ENCODE measurements around the gene VAT1L.

Gene VAT1L

DNA sequence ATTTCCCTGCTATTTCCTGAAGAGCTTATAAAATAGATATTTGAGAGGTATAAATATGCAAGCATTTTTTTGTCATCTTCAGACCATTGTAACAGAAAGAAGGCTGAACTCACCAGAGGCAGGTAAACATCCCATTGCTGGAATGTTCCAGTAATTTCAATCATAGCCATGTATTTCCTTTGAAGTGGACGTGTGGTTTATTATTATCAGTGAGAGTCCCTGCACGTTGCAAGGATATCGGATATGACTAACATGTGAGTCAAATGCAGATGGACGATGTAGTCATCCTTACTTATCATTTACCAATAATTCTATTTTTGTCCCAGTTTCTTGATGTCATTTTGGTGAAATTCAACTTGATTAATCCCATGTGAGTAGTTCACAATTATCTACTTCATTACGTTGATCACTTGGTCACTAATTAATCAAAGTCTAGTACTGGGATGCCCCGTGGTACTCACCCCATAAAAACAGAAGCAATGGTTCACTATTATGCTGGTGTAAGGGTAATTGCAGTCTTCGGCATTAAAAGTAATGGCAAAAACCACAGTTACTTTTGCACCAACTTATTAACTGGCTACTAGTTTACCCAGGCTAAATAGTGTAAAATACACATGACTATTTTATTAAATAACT is 89.5 kb downstream of the VAT1L start:
- TF ChIP-seq GATA1 (IDR thresholded peaks at IDR 0.05; ENCODE audit: low read depth, low read length) (no peak), POLR2A (IDR thresholded peaks at IDR 0.05; ENCODE audit: low read length) (no peak)
- DNase-seq = no peak

DNA sequence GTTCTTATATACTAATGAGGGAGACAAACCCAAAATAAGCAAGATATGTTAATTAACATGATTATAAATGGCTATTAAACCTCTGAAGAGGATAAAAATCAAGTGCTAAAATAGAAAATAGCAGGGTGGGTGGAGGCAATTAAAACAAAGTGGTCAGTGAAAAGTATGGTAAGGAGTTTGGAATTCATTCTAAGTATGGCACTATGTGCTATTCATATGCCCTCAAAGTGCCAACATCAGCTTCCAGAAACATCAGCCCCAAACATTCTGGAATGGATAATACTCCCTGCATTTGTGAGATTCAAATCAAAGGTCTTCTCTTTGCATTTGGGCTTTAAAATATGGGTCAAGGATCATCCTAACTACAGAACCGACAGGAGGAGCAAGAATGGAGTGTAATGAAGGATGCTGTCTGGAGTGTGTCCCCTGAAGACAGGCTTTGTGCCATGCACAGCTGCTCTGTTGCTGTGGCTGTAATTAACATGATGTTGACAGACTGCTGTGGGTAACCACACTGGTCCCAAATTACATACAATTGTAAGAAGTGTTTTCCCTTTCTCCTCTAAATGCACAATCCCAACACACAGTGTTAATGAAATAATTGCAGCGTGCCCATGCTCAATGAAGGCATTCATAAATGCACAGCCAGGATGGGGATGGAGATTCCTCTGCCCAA is 93.1 kb downstream of the VAT1L start:
- no peak for DNase-seq
- TF ChIP-seq POLR2A (IDR thresholded peaks at IDR 0.05; ENCODE audit: low read length) (no peak), GATA1 (IDR thresholded peaks at IDR 0.05; ENCODE audit: low read depth, low read length) (no peak)

DNA sequence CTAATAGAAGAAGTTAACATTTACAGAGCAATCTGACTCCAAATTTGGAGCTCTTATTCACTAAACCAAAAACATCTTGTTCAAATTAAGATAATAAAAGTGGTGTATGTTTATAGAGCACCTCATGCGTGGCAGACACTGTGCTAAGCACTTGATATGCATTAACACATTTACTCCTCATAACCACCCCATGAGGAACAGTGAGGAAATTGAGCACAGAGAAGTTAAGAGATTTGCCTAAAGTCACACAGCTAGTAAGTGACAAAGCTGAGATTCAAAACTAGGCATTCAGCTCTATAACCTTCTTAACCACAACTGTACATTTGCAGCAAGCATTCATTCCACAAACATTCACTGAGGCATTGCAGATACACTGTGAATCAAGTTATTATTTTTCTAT is 94.0 kb downstream of the VAT1L start:
- no peak for TF ChIP-seq POLR2A (IDR thresholded peaks at IDR 0.05; ENCODE audit: low read length)
- no peak for TF ChIP-seq GATA1 (IDR thresholded peaks at IDR 0.05; ENCODE audit: low read depth, low read length)
- no peak for DNase-seq

DNA sequence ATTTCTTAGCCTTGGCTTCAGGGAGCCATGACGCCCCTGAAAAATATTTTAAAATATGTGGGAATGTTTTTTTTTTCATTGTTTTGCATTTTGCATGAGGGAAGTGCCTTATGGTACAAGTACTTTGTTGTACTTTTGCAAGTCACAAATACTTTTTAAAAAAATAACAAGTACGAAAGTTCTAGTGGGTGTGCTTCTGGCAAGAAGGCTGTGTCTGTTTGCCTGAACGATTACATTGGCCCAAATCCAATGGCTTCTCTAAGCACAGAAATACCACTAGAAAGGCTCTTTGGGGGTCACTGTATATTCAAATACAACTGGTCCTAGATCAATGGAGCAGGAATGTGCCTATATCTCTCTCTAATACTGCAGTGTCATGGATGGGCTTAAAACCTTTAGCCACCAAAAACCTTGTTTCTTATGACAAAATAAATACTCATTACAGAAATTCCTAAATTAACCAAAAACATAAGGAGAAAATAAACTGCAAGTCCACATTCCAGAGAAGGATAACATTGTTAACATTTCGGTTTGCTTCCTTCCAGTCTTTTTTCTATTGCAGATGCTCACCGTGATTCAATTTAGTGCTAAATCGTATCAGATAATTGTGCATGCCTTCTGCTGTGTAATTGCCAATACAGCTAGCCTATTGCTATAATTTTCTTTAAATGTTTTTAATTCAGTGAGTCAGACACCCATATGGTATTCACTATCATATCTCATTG is 97.4 kb downstream of the VAT1L start:
- DNase-seq = no peak
- TF ChIP-seq GATA1 (IDR thresholded peaks at IDR 0.05; ENCODE audit: low read depth, low read length) (no peak), POLR2A (IDR thresholded peaks at IDR 0.05; ENCODE audit: low read length) (no peak)

DNA sequence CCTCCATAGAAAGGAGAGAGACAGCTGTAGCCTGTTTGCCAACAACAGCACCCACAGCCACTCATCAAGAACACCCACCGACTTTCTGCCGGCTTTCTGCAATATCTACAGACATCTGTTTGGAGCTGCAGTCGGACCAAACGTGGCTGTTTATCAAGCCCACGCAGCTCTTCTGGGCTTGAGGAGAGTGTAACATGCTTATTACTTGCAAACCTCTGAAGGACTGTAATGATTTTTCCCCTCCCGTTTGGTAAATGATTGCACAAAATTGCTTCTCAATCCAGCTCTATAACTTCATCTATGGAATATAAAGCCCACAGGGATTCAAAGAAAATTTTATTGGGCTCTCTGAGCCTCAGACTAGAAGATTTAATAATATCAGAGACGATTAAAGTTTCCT is 100.5 kb downstream of the VAT1L start:
- no peak for TF ChIP-seq POLR2A (IDR thresholded peaks at IDR 0.05; ENCODE audit: low read length)
- no peak for TF ChIP-seq GATA1 (IDR thresholded peaks at IDR 0.05; ENCODE audit: low read depth, low read length)
- DNase-seq = no peak

DNA sequence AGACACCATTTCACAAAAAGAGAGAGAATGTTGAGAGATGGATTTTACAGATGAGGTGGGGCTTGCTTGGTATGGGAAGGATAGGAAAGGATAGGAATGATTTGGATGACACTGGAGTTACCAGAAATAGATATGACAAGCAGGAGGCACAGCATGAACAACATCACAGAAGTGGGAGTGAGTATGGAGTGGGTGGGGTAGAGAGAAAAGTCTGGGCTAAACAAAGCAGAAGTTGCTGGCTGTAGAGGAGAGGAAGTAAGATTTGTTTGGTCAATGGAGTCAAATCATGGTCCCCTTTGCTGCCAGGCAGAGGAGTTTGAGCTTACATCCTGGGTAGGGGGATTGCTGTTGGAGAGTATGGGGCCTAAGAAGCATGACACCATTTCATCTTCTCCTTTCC is 101.7 kb downstream of the VAT1L start:
- TF ChIP-seq GATA1 (IDR thresholded peaks at IDR 0.05; ENCODE audit: low read depth, low read length) (no peak), POLR2A (IDR thresholded peaks at IDR 0.05; ENCODE audit: low read length) (no peak)

DNA sequence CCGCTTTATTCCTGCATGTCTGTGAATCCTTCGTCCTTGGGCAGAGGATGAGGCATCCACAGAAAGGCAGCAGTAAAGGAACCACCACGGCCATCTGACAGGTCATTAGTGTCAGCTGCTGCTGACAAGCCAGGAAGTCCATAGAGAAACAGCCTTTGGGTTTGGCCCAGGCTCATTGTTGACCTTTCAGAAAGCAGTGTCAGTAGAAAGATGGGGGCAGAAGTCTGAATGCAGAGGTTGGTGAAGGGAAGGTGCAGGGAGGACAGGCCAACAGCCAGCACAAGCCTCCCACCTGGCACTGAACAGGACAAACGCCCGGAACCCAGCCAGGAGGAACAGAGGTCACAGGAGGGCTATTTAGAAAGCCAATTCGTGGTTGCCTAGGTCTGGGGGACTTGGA is 105.8 kb downstream of the VAT1L start:
- no peak for DNase-seq
- no peak for TF ChIP-seq POLR2A (IDR thresholded peaks at IDR 0.05; ENCODE audit: low read length)
- no peak for TF ChIP-seq GATA1 (IDR thresholded peaks at IDR 0.05; ENCODE audit: low read depth, low read length)

More for the DNA sequence above, 101.7 kb downstream of the VAT1L start:
- DNase-seq = no peak

DNA sequence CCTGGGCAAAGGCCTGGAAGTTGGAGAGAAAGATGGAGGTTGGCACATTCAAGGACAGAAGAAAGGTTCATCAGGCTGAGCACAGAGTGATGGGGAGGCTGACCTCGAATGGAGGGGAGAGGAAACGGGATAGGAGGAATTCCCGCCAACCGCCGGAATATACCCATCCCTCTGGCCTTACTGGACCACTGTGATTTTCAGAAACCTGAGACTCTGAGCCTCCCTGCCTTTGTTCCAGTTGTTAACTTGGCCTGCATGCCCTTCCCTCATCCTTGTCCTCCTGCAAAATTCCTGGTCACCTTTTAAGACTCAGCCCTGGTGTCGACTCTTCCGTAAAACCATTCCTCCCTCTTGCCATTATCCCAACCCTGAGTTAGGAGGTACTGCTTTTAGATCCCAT is 107.6 kb downstream of the VAT1L start:
- no peak for DNase-seq
- no peak for TF ChIP-seq GATA1 (IDR thresholded peaks at IDR 0.05; ENCODE audit: low read depth, low read length)
- no peak for TF ChIP-seq POLR2A (IDR thresholded peaks at IDR 0.05; ENCODE audit: low read length)

DNA sequence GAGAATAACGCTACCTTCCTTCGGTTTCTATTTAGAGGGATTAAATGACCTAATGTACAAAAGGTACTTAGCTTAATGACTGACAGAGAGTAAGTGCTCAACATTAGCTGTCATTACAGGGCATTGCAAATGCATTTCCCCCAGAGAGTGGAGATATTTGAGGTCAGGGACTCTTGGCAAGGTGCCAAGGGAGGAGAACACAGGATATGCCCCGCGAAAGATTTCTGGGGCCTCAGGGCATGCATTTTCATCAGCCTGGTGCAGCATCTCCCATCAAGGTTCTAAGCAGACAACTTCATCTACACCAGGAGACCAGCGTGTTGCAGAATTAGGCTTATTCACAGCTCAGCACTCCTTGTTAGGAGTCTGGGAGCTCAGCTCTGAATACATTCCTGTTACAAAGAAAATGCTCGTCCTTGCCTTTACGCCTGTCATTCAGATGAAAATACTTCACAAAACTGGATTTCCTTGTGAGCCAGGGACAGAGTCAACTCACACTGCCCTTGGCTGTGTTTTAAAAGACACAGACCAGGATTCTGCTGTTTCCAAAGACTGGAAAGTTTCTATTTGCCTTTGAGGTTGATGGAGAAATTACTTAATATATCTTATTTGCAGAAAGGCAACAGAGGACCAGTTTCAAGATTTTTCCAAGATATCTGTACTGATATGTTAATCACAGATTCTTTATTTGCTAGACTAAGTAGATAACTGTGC is 108.2 kb downstream of the VAT1L start:
- no peak for DNase-seq
- TF ChIP-seq GATA1 (IDR thresholded peaks at IDR 0.05; ENCODE audit: low read depth, low read length) = no peak

DNA sequence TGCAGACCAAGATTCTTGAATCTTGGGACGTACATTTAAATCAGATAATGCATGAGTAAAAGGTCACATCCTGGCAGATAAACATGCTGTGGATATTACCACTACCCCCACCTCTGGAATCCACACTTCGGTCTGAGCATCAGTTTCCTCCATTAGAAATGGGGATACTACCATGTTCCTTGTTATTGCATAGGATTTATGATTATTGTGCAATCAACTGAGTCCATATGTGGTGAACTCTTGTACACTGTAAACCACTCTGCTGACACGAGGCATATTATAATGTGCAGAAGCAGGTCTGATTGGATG is 108.7 kb downstream of the VAT1L start:
- DNase-seq = no peak
- TF ChIP-seq GATA1 (IDR thresholded peaks at IDR 0.05; ENCODE audit: low read depth, low read length) (no peak), POLR2A (IDR thresholded peaks at IDR 0.05; ENCODE audit: low read length) (no peak)

DNA sequence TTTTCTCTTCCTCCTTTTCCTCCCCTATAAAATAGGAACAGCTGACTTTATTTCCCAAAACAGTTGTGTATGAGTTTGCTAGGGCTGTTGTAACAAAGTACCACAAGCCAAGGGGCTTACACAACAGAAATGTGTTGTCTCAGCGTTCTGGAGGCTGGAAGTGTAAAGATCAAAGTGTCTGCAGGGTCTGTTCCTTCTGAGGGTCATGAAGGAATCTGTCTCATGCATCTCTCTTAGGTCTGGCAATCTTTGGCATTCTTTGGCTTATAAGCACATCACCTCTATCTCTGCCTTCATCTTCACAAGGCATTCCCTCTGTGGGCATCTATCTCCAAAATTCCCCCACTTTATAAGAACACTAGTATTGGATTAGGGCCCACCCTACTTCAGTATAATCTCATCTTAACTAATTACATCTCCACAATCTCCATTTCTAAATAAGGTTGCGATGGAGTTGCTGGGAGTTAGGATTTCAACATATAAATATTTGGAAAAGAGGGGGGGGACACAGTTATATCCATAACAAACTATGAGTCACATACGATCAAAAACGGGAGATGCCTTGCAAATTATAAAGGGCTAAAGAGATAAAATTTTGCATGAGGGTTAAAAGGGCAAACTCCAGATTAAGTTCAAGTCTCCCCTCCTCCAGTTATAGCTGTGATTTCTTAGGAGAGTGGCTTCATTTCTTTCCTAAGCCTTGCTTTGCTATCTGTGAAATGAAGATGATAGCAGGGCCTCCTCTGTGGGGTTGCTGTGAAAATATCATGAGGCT is 109.7 kb downstream of the VAT1L start:
- no peak for TF ChIP-seq POLR2A (IDR thresholded peaks at IDR 0.05; ENCODE audit: low read length)
- TF ChIP-seq GATA1 (IDR thresholded peaks at IDR 0.05; ENCODE audit: low read depth, low read length) = no peak
- DNase-seq = no peak

DNA sequence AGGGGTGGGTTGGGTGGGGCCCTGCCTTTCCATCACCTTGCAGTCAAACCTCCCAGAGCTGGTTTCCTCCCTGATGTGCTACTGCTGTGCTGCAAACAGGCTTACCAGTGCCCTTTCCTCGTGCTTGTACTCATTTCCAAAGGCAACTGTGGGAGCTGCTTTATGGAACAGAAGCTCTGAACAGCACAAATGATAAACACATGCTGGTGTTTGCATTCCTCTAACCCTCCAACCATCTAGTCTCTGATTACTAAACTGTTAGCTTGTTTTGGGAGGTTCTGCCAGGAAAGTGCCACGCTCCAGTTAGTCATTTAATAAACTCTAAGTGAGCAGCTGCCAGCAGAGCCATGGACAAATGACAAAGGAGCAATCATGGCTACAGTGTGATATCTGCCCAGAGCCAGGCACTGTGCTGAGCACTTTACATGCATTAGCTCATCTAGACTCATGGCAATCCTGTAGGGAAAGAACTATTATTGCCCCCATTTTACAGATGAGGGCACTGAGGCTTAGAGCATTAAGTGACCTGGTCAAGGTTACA is 110.4 kb downstream of the VAT1L start:
- TF ChIP-seq GATA1 (IDR thresholded peaks at IDR 0.05; ENCODE audit: low read depth, low read length) = no peak
- no peak for TF ChIP-seq POLR2A (IDR thresholded peaks at IDR 0.05; ENCODE audit: low read length)
- no peak for DNase-seq

DNA sequence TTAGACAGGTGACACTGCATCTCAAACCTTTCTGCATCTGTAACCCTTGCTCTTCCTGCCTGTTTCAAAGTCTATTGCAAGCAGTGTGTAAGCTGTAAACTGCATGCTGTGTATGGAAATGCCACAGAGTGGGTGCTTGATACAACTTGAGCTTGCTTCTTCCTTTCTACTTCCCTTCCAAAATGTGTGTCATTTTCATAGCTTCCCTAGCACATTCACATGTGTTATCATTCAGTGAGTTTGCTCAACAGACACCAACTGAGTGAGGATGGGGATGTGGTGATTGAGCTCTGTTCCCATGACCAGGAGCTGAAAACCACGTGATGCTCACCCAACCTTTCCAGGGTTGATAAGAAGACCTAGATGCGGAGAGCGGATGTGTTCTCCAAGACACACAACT is 111.1 kb downstream of the VAT1L start:
- DNase-seq = no peak
- TF ChIP-seq POLR2A (IDR thresholded peaks at IDR 0.05; ENCODE audit: low read length) (no peak), GATA1 (IDR thresholded peaks at IDR 0.05; ENCODE audit: low read depth, low read length) (no peak)
